ENCODE measurements around the gene CAMKK1.

The CAMKK1 gene

DNA sequence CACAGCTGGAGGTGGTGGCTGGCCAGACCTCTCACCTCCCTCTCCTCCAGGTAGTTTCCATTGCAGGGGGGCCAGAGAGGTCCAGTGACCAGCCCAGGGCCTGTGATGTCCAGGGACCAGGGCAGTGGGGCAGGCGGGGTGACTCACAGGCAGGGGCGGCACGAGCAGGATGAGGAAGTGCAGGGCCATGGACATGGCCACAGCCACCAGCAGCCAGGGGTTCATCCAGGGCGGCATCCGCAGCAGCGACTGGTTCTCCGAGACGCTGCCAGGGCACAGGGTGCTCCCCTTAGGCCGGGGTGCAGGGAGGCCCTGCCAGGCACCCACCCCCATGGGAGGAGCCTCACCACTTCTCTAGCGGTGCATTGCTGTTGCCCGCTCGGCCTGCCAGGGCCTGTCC, 36.3 kb upstream of the CAMKK1 start:
- TF ChIP-seq, protein P1, sequence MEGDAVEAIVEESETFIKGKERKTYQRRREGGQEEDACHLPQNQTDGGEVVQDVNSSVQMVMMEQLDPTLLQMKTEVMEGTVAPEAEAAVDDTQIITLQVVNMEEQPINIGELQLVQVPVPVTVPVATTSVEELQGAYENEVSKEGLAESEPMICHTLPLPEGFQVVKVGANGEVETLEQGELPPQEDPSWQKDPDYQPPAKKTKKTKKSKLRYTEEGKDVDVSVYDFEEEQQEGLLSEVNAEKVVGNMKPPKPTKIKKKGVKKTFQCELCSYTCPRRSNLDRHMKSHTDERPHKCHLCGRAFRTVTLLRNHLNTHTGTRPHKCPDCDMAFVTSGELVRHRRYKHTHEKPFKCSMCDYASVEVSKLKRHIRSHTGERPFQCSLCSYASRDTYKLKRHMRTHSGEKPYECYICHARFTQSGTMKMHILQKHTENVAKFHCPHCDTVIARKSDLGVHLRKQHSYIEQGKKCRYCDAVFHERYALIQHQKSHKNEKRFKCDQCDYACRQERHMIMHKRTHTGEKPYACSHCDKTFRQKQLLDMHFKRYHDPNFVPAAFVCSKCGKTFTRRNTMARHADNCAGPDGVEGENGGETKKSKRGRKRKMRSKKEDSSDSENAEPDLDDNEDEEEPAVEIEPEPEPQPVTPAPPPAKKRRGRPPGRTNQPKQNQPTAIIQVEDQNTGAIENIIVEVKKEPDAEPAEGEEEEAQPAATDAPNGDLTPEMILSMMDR (IDR thresholded peaks at IDR 0.05; ENCODE audit: borderline replicate concordance, control extremely low read depth, extremely low read depth, insufficient read depth, missing control alignments), result no peak
- in situ Hi-C loops (cut with MboI; ENCODE audit: low sequenced_read_pairs, unreplicated experiment), result no loop called here
- no peak for DNase-seq (ENCODE audit: low spot score)

DNA sequence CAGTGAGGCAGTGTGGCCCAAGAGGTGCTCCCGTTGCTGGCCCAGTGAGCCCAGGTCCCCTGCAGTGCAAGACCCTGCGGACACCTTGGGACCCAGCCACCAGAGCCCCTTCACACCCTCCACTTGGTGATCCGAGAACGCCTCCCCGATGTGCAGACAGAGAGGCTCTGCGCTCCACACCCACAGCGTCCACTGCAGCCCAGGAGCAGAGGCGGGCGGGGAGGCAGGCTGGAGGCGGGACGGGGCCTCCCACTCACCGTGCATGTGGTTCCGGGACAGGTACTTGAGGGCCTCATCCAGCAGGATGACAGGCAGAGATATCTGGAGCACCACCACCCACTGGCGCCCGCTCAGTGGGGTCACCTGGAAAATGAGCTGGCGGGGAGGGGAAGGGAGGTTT, 35.6 kb upstream of the CAMKK1 start:
- no peak for DNase-seq (ENCODE audit: low spot score)
- TF ChIP-seq, protein P1 (IDR thresholded peaks at IDR 0.05; ENCODE audit: borderline replicate concordance, control extremely low read depth, extremely low read depth, insufficient read depth, missing control alignments), result no peak
- in situ Hi-C loops (cut with MboI; ENCODE audit: low sequenced_read_pairs, unreplicated experiment), result no loop called here

DNA sequence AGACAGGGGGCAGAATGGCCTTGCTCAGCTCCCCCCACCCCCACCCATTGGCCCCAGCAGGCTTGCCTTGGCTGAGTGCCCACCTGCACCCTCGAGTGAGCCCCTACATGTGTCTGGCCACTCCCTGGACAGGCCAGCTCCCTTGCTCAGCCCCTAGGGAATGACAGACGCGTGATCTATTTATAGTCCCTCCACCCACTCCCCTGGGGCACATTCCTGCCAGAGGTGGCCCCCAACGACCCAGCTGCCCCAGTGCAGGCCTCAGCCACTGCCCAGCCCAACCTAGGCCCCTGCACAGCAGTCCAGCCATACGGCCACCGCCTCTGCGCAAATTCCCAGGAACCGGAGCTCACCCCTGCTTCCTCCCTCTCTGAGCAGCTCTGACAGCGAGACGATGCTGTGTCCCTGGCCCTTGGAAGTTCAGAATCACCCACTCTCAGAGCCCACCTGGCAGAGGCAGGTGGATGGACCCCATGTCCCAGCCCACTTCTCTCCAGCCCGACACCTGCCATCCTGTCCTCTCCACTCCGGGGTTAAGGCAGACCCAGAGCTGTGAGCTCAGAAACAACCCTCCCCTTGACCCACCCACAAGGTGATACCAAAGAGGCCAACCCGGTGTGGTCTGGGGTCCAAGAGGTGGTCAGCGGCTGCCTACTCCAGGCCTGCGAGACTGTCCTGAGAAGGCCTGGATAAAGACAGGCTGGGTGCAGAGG, 34.9 kb upstream of the CAMKK1 start:
- in situ Hi-C loops (cut with MboI; ENCODE audit: low sequenced_read_pairs, unreplicated experiment), result no loop called here
- no peak for DNase-seq (ENCODE audit: low spot score)
- TF ChIP-seq, protein P1 (IDR thresholded peaks at IDR 0.05; ENCODE audit: borderline replicate concordance, control extremely low read depth, extremely low read depth, insufficient read depth, missing control alignments), result no peak

DNA sequence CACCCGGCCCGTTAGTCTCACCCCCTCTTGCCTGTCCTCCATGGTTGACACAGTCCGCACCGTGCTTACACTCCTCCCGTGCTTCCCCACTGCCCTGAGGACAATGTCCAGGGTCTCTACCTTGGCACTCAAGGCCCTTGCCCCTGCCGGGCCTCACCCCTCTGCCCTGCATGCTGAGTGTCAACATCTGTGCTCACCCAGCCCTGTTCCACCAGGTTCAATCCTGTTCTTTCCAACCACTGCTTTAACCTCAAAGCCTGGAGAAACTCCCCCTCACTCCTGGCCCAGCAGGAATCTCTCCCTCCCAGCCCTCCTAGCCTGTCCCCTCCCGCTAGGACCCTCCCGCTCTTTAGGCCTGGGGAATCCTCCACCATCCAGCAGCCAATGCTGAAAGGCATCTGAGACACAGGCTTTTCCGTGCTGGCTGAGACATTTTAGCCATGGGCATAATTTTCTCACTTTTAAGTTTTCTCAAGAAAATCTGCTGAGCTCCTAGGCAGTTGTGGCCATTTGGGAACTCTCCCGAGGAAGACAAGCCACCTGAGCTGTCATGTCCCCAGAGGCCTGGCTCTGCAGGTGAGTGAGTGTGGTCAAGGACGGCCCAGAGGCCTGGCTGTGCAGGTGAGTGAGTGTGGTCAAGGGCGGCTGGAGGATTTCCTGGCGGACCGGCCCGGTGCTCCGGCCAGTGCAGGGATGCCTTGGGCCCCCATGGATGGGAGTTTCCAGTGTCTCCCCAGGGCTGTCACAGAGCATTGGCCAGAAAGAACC, 34.2 kb upstream of the CAMKK1 start:
- no peak for DNase-seq (ENCODE audit: low spot score)
- in situ Hi-C loops (cut with MboI; ENCODE audit: low sequenced_read_pairs, unreplicated experiment), result no loop called here
- TF ChIP-seq, protein P1 (IDR thresholded peaks at IDR 0.05; ENCODE audit: borderline replicate concordance, control extremely low read depth, extremely low read depth, insufficient read depth, missing control alignments), result no peak

DNA sequence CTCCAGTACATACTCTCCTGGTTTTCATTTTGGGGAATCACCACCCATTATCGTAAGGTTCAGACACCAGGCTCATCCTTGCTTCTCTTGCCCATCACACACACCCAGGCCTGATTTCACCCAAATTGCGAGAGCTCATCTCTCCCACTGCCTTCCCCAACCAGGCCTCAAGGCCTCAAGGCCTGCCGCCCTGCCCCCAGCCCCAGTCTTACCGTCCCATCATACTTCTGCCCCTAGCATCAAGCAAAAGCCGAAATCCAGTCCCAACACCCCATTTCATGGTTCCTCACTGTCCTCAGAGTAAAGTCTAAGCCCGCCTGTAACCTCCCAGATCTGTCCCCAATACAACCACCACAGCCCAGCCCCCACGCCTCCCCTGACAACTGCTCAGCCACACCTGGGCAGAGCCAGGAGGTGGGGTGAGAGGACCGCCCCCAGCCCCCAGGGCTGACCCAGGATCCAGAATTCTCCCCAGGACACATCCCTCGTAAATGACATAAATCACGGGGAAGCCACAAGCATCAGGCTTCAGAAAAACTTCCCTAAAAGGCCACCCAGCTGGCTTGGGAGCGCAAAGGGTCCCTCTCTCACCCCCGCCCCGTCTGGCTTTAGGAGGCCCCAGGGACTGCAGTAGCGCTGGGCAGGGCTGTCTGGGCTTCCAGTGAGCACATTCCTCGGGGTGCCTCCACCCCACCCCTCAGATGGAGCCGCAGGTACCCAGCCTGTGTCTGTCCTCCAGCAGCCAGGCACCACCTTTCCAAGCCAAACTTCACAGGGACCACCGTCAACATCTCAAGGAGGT, 33.0 kb upstream of the CAMKK1 start:
- DNase-seq (ENCODE audit: low spot score), result no peak
- in situ Hi-C loops (cut with MboI; ENCODE audit: low sequenced_read_pairs, unreplicated experiment), result no loop called here
- TF ChIP-seq, protein P1 (IDR thresholded peaks at IDR 0.05; ENCODE audit: borderline replicate concordance, control extremely low read depth, extremely low read depth, insufficient read depth, missing control alignments), result no peak

Measured in GM13976 (cell line).